ENCODE measurements around the gene CADM2.
"Not testable (repeated sequence)": the region's sequence is repeated elsewhere in the genome, so short reads cannot be mapped to it uniquely, and the experiment has no call there.

CADM2 gene

GRCh38 chr3:85077018-85077417, 118.2 kb downstream of the CADM2 start:
- Mint-ChIP-seq H3K36me3 (no peaks in the 10 kb centered on the region), H3K4me1 (no peaks in the 10 kb centered on the region), H3K27me3 (no peaks in the 10 kb centered on the region), H3K27ac (no peak overlapping the region), H3K4me3 (no peak overlapping the region), H3K9me3 (no peaks in the 10 kb centered on the region)
- CTCF ChIA-PET: no interaction called here
- DNase-seq: no peak

- Mint-ChIP-seq H3K27ac (no peak overlapping the region), H3K4me1 (no peaks in the 10 kb centered on the region), H3K9me3 (no peaks in the 10 kb centered on the region), H3K27me3 (no peaks in the 10 kb centered on the region), H3K4me3 (no peak overlapping the region), H3K36me3 (no peaks in the 10 kb centered on the region)
- DNase-seq: no peak
- CTCF ChIA-PET: no interaction called here
Measured at GRCh38 chr3:85081191-85081906, 122.6 kb downstream of the CADM2 start.

GRCh38 chr3:85090495-85090894, 131.7 kb downstream of the CADM2 start:
- CTCF ChIA-PET: no interaction called here
- Mint-ChIP-seq H3K36me3 (no peaks in the 10 kb centered on the region), H3K27ac (no peak overlapping the region), H3K4me3 (no peak overlapping the region), H3K27me3 (no peaks in the 10 kb centered on the region), H3K9me3 (peaks cover 4% of the 10 kb centered on the region), H3K4me1 (no peaks in the 10 kb centered on the region)
- no peak for DNase-seq

DNA sequence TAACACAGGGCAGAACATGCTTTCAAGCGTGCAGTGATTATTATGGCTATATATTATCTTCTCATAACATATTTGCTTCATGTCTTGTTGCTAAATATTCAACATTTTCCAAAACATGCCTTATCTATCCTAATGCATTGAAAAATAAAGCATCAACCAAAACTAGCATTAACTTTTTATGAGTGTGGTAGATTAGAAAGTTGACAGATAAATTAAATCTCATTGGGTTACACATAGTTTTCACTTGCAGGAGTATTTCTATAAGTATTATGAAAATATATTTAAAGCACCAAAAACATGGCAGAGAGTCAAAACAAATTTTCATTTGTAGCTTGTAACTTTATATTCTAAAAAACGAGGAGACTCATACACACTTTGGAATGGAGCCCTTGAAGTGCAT, 141.5 kb downstream of the CADM2 start:
- CTCF ChIA-PET: no interaction called here
- Mint-ChIP-seq H3K36me3 (no peaks in the 10 kb centered on the region), H3K27ac (no peak overlapping the region), H3K4me1 (no peaks in the 10 kb centered on the region), H3K27me3 (no peaks in the 10 kb centered on the region), H3K4me3 (no peak overlapping the region), H3K9me3 (peaks cover 3% of the 10 kb centered on the region)
- no peak for DNase-seq

DNA sequence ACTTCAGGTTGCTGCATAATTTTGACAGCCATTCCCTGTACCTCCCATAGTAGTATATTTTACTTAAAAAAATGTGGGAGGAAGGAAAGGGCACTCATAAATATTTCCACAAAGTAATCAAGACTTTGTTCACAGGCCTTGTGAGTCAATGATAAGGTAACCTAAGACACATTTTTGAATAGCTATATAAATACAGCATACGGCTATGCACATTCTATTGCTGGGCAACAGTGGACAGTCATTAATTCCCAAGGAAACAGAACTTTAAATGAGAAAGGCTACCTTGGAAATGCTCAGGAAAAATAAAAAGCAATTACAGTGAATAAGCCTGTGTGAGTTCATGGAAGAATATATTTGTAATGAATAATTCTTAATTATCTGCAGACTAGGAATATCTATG, 144.0 kb downstream of the CADM2 start:
- peaks cover 7% of the 10 kb centered on the region for H3K9me3 Mint-ChIP-seq
- DNase-seq: no peak

DNA sequence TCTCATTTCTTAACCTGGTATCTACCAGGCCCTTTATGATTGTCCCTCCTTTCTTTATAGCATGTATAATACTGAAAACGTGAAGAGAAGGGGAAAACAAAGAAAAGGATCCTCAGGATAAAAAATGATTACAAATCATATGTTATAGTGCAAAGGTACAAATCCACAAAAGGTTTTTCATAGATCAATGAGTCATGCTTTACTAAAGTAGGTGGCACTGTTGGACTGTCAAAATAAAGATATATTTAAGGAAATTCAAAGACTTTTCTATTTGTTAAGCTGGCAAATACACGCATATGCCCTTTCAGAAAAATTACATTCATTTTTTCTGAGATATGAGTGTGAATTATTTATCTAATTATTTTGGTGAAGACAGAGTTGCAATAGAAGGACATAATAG, 151.6 kb downstream of the CADM2 start:
- DNase-seq: no peak
- Mint-ChIP-seq H3K27ac (no peak overlapping the region), H3K36me3 (no peaks in the 10 kb centered on the region), H3K9me3 (peaks cover 3% of the 10 kb centered on the region), H3K27me3 (no peaks in the 10 kb centered on the region), H3K4me1 (no peaks in the 10 kb centered on the region), H3K4me3 (no peak overlapping the region)
- CTCF ChIA-PET: no interaction called here

More for the DNA sequence above, 144.0 kb downstream of the CADM2 start:
- no peaks in the 10 kb centered on the region for H3K4me1 Mint-ChIP-seq
- no peak overlapping the region for H3K4me3 Mint-ChIP-seq
- no peaks in the 10 kb centered on the region for H3K27me3 Mint-ChIP-seq
- no peaks in the 10 kb centered on the region for H3K36me3 Mint-ChIP-seq
- no peak overlapping the region for H3K27ac Mint-ChIP-seq
- CTCF ChIA-PET: no interaction called here

DNA sequence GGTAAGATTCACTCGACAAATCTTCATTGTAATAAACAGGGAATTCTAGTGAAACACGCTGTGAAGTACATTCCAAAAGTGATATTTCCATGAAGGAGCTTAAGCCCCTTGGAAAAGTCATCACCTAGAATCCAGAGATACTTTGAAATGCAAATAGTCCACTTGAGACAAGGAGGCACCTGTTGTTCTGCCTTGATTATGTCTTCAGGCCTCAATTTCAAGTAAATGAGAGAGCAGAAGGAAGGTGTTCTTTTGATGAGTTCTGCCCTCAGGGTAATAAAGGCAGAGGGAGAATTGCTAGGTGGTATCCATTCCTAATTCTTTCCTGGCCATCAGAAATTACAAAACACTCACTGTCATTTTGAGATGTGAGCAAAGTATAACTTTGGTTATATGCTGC, 162.1 kb downstream of the CADM2 start:
- Mint-ChIP-seq H3K27ac (no peak overlapping the region), H3K27me3 (no peaks in the 10 kb centered on the region), H3K36me3 (no peaks in the 10 kb centered on the region), H3K9me3 (peaks cover 13% of the 10 kb centered on the region), H3K4me1 (no peaks in the 10 kb centered on the region), H3K4me3 (no peak overlapping the region)
- CTCF ChIA-PET: no interaction called here
- no peak for DNase-seq

- H3K27me3 Mint-ChIP-seq, CTCF ChIA-PET, DNase-seq: not testable (repeated sequence)
Measured at GRCh38 chr3:85132864-85133263, 174.1 kb downstream of the CADM2 start.

GRCh38 chr3:85133691-85134420, 175.1 kb downstream of the CADM2 start:
- H3K36me3 Mint-ChIP-seq, H3K4me1 Mint-ChIP-seq, H3K9me3 Mint-ChIP-seq, H3K27ac Mint-ChIP-seq, DNase-seq, H3K27me3 Mint-ChIP-seq, CTCF ChIA-PET, H3K4me3 Mint-ChIP-seq: not testable (repeated sequence)

More at GRCh38 chr3:85132864-85133263, 174.1 kb downstream of the CADM2 start:
- H3K36me3 Mint-ChIP-seq, H3K27ac Mint-ChIP-seq, H3K4me3 Mint-ChIP-seq, H3K9me3 Mint-ChIP-seq, H3K4me1 Mint-ChIP-seq: not testable (repeated sequence)

DNA sequence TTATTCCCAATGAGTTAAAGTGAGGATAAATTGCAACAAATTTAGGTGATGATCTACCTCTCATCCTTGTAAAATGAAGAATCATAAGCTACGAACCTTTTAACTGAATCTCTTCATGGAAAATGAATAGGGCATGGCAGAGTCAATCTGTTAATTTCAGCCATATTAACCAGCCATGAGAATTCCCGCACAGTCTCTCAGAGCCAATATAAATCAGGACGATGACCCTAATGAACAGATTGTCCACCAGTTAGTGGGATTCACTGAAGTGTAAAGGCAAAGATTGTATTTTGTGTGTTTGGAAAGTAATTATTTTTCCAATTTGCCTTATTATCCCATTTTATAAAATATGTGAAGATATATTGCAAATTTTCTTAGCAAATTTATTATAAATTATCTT, 183.8 kb downstream of the CADM2 start:
- Mint-ChIP-seq H3K27me3 (no peaks in the 10 kb centered on the region), H3K4me3 (no peak overlapping the region), H3K27ac (no peak overlapping the region), H3K9me3 (peaks cover 2% of the 10 kb centered on the region), H3K36me3 (no peaks in the 10 kb centered on the region), H3K4me1 (no peaks in the 10 kb centered on the region)
- CTCF ChIA-PET: no interaction called here
- DNase-seq: no peak

- H3K36me3 Mint-ChIP-seq: no peaks in the 10 kb centered on the region
- no peaks in the 10 kb centered on the region for H3K27me3 Mint-ChIP-seq
- no peak overlapping the region for H3K27ac Mint-ChIP-seq
- no peak for DNase-seq
- H3K4me3 Mint-ChIP-seq: no peak overlapping the region
- H3K4me1 Mint-ChIP-seq: no peaks in the 10 kb centered on the region
- peaks cover 6% of the 10 kb centered on the region for H3K9me3 Mint-ChIP-seq
- CTCF ChIA-PET: no interaction called here
Measured at GRCh38 chr3:85148036-85148435, 189.2 kb downstream of the CADM2 start.

- no peak overlapping the region for H3K27ac Mint-ChIP-seq
- CTCF ChIA-PET: no interaction called here
- H3K4me1 Mint-ChIP-seq: no peaks in the 10 kb centered on the region
- no peaks in the 10 kb centered on the region for H3K27me3 Mint-ChIP-seq
- peaks cover 10% of the 10 kb centered on the region for H3K9me3 Mint-ChIP-seq
- no peak for DNase-seq
- no peaks in the 10 kb centered on the region for H3K36me3 Mint-ChIP-seq
- H3K4me3 Mint-ChIP-seq: no peak overlapping the region
Measured at GRCh38 chr3:85151555-85151954, 192.8 kb downstream of the CADM2 start.

DNA sequence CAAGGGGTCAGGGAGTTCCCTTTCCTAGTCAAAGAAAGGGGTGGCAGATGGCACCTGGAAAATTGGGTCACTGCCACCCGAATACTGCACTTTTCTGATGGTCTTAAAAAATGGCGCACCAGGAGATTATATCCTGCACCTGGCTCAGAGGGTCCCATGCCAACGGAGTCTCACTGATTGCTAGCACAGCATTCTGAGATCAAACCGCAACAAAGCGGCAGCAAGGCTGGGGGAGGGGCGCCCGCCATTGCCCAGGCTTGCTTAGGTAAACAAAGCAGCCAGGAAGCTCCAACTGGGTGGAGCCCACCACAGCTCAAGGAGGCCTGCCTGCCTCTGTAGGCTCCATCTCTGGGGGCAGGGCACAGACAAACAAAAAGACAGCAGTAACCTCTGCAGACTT, 194.5 kb downstream of the CADM2 start:
- H3K36me3 Mint-ChIP-seq, CTCF ChIA-PET, H3K9me3 Mint-ChIP-seq, H3K27ac Mint-ChIP-seq, DNase-seq, H3K4me1 Mint-ChIP-seq, H3K4me3 Mint-ChIP-seq, H3K27me3 Mint-ChIP-seq: not testable (repeated sequence)

DNA sequence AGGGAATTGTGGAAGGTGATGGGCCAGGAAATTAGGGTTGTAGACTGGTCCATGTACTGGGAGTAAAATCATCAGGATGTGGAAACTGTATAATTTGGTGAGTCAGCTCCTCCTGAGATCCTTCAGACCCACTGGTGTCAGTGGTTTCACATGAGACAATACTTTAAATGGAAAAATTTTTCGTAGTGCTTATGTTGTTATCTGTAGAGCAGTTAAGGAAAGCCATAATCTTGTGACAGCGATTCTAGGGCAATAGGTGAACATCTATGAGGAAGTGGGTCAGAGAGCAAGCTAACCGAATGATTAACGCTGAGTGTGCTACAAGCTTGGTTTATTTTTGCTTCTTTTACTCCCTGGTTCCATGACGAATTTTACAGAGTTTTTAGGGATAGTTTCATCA, 200.6 kb downstream of the CADM2 start:
- H3K27ac Mint-ChIP-seq: no peak overlapping the region
- H3K27me3 Mint-ChIP-seq: no peaks in the 10 kb centered on the region
- H3K4me1 Mint-ChIP-seq: no peaks in the 10 kb centered on the region
- CTCF ChIA-PET: no interaction called here
- H3K4me3 Mint-ChIP-seq: no peak overlapping the region
- peaks cover 7% of the 10 kb centered on the region for H3K9me3 Mint-ChIP-seq
- no peak for DNase-seq
- no peaks in the 10 kb centered on the region for H3K36me3 Mint-ChIP-seq

- Mint-ChIP-seq H3K27ac (no peak overlapping the region), H3K4me1 (no peaks in the 10 kb centered on the region), H3K27me3 (no peaks in the 10 kb centered on the region), H3K36me3 (no peaks in the 10 kb centered on the region), H3K4me3 (no peak overlapping the region), H3K9me3 (peaks cover 7% of the 10 kb centered on the region)
- DNase-seq: no peak
- CTCF ChIA-PET: no interaction called here
Measured at GRCh38 chr3:85161544-85161943, 202.8 kb downstream of the CADM2 start.

All from activated naive CD4-positive, alpha-beta T cell treated with anti-CD3 and anti-CD28 coated beads, Interleukin-2, amount 10 ng/mL, durations not matched to agents 7 days and 5 days (primary cell).